ENCODE results near the gene NARS2.
A peak's percentile ranks its signal among the peaks of the same experiment; 100 is the strongest.
"Not testable (repeated sequence)": the region's sequence is repeated elsewhere in the genome, so short reads cannot be mapped to it uniquely, and the experiment has no call there.

The NARS2 gene

DNA sequence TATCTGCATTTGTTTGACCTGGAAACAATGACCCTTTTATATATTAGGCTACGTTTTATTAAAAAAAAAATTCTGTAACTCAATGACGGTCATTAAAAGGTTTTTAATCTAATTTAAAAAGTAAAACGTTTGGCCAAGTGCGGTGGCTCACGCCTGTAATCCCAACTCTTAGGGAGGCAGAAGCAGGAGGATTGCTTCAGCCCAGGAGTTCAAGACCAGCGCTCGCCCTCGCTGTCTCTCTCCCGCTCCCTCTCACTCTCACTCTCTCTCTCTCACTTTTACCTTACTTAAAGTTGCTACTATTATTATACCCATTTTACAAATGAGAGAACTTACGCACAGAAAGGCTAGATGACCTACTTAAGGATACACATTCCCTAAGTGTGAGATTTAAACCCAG lies 814 bp upstream of the NARS2 start:
- no peak for DNase-seq

DNA sequence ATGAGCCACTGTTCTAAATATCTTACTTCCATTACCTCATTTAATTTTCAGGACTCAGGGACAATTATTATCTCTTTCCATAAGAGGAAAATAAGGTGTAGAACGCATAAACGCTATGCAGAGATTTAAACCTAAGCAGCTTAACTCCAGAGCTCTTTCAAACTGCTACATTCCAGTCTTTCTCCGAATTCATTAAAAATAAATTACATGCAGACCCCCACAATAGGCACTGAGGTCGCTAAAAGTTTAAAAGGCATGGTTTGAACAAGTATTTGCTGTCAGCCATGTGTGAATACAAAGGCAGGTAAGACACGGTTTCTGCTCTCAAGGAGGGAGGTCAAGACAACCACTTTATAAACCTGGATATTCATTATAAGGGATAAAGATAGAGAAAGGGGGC lies 983 bp downstream of the NARS2 start:
- DNase-seq, result no peak

DNA sequence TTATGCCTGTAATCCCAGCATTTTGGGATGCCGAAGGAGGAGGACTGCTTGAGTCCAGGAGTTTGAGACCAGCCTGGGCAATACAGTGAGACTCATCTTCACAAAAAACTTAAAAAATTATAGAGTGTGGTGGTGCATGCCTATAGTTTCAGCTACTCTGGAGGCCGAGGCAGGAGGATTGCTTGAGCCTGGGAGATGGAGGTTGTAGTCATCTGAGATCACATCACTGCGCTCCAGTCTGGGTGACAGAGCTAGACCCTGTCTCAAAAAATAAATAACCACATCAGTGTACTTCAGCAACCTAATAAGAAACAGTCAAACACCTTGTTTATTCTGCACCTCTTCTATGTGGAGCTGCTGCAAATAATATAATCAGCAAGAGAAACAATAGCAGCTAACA lies 1.4 kb downstream of the NARS2 start:
- DNase-seq, result no peak

DNA sequence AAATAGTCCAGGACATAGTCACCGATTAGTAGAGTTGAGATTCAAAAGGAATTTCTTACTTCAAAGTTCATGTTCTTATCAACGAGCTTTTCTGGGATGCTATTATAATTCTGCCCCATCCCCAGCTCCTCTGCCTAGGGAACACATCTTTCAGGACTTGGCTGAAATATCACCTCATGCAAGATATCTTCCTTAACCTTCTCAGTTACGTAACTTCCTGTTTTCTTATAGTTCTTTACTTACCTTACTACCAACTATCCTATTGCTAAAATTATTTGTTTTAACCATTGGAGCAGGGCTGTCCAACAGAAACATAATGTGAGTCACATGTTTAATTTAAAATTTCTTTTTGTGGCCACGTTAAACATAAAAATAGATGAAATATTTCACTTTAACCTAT lies 2.3 kb downstream of the NARS2 start:
- no peak for DNase-seq

DNA sequence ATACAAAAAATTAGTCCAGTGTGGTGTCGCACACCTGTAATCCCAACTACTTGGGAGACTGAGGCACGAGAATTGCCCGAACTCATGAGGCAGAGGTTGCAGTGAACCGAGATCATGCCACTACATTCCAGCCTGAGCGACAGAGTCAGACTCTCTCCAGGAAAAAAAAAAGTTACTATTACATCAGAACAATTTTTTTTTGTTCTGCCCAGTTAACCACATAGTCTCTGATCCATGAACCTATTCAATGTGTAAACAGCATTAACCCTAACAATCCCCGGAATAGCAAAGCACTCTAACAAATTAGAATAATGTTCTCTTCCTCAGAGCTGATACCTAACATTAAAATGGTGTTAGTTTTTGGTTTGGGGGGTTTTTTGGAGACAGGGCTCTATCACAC lies 4.6 kb downstream of the NARS2 start:
- no peak for DNase-seq

DNA sequence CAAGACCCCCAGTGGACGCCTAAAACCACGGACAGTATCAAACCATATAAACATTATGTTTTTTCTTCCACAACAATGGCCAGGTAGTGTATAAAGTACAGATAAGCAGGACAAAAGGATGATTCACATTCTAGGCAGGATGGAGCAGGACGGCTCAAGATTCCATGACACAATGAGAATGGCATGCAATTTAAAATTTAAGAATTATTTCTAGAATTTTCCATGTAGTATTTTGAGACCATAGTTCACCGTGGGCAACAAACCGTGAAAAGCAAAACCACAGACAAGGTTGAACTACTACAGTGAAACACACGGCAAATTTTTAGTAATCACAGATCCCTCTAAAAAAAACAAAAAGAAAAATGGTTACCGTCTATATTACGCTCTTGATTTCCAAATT lies 7.5 kb downstream of the NARS2 start:
- no peak for DNase-seq

DNA sequence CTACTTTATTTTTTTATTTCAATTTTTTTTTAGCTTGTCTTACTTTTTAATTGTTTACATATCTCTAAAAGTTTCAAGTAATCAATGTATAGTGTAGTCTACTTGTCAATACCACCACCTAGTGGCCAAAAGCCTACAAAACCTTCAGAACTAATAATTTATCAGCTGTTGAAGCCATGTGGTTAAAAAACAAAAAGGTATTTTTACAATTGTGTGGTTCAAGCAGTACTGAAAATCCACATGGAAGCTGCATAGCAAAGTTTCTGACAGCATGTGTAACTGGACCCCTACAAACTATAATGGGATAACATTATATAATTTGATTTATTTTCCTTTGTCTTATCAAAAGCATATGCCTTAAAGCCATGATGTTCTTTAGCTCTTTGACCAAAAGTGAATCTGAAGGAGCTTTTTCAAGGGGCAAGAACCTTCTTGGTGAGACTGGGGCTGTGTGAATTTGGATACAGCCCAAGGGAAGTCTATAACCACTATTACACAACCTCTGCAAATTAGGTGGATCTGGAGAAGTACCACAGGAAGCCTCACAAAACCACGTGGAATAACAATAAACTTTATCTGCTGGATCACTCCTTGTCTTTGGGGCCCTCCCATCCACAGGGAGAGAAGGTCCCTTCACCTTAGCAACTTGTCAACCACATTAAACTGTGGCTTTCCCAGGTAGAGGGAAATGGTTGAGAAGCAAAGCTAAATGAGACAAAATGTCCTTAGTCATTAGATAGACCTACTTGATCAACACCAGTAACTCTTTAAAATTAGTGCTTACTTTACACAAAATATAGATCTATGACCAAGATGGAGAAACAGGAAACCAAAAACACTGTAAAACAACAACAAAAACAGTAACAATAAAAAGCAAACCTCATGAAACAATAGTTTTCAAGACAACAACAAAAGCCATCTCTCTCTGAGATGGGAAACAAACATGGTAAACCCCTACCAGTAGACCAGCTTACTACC lies 9.9 kb downstream of the NARS2 start:
- peak; percentile 58 for DNase-seq

GRCh38 chr11:78564037-78564436 lies 10.6 kb downstream of the NARS2 start:
- not testable (repeated sequence) for DNase-seq

- not testable (repeated sequence) for DNase-seq
Measured at GRCh38 chr11:78563090-78563489, 11.6 kb downstream of the NARS2 start.

DNA sequence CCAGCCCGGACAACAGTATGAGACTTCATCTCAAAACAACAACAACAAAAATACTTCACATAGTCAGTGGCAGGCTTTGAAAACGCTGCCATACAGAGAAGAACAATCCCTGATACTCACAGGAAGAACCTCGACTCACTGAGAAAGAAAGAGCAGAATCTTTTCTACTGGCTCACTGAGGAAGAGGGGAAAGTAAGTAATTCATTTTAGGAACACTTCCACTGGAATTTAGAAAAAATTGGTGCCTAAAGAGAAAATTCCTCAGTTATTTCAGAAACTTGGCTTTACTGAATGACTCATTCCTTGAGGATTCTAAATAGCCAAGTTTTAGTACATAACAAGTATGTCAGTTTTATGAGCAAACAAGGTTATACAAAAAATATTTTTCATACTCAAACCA lies 12.3 kb downstream of the NARS2 start:
- no peak for DNase-seq

DNA sequence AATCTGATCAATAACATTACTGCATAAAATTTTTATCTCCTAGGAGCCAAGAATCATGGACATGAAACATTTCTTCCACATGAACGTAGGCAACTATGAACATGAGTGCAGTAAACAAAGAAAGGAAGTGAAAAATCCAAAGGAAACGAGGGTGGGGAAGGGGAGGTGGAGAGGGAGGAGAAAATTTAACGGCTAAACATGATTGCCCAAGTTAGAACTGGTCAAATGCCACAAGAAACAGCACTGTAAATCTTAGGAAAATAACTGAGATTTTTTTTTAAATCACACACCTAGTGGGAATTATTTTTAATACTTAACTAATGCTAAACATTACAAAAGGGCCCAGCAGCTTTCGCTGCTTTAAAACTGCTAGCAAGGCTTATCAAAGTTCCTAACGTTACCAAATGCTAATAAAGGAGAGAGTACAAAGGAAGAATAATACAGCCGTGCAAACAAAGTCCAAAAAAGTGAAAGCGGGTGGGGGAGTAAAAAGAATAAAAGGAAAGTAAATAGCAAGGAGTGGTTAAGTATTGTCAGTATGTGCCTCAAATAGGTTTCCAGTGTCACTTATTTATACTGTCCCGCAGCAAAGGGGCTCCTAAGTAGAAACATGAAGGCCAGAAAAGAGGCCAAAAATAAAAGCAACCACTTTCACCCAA lies 13.7 kb downstream of the NARS2 start:
- no peak for DNase-seq

GRCh38 chr11:78560153-78560552 lies 14.5 kb downstream of the NARS2 start:
- DNase-seq, result no peak

DNA sequence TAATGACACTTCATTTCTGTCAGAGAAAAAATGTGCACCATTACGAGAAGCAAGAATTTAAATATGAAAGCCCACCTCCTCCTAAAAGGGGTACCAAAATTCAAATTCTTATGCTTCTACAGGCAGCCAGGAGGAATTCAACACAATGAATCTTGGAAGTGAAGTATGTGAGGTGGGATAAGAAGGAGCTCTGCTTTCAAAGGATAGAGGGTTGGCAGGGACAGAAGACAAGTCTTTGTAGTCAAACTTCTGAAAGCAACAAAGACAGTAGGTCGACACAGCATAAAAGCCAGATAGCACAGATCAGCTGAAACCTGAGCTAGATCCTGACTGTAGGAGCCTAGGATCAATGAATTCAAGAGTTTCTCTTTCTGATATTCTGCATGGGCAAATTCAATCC lies 17.4 kb downstream of the NARS2 start:
- DNase-seq, result no peak

- no peak for DNase-seq
Measured at GRCh38 chr11:78555592-78555991, 19.1 kb downstream of the NARS2 start.

- no peak for DNase-seq
Measured at GRCh38 chr11:78552881-78553280, 21.8 kb downstream of the NARS2 start.

DNA sequence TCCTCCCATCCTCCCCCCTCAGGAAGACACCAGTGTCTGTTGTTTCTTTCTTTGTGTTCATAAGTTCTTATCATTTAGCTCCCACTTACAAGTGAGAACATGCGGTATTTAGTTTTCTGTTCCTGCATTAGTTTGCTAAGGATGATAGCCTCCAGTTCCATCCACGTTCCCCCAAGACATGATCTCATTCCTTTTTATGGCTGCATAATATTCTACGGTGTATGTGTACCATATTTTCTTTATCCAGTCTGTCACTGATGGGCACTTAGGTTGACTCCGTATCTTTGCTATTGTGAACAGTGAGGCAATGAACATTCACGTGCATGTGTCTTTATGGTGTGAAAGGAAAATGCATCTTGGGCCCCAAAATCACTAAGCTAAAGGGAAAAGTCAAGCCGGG lies 22.5 kb downstream of the NARS2 start:
- DNase-seq, result not testable (repeated sequence)

DNA sequence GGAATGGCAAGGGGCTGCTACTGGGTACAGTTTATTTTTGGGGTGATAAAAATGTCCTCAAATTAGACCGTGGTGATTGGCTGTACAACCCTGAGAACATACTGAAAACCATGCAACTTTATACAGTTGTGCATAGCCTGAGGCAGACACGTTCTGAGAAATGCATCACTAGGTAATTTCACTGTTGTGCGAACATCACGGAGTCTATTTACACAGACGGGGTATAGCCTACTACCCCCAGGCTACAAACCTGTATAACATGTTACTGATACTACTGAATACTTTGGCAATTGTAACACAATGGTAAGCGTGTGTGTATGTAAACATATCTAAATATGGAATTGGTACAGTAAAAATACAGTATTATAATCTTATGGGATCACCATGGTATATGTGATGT lies 23.6 kb downstream of the NARS2 start:
- no peak for DNase-seq

GRCh38 chr11:78549624-78550409 lies 24.8 kb downstream of the NARS2 start:
- DNase-seq, result no peak

DNA sequence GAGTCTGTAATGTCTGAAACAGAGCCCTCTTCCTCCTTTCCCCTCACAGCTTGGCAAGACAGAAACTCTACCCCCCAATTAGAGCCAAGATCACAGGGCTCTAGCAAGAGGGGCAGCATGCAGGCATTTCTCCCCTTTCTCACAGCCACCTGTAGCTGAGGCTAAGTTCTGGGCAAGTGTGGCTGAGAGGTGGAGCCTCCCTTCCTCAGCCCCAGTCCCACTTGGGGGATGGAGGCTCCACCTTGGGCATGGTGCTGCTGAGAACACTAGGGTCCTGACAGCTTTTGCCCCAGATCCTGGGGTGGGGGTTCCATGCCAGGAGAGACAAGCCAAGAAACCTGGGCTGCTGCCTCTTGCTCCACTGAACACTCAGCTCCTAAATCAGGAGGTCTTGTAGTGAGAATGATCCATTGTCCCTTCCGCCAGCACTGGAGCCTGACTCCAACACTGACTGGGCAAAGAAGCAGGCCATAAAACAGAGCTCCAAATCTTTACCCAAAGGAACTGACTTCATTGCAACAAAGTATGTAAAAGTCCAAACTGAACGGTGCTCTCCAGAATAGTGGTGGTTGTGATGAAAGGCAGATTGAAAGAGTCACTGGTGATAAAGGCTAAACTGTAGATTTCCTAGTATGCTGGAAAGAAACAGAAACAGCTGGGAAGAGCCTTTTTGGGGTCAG lies 25.6 kb downstream of the NARS2 start:
- DNase-seq, result no peak

- DNase-seq, result no peak
Measured at GRCh38 chr11:78547931-78548705, 26.5 kb downstream of the NARS2 start.

- no peak for DNase-seq
Measured at GRCh38 chr11:78542007-78542406, 32.7 kb downstream of the NARS2 start.

- no peak for DNase-seq
Measured at GRCh38 chr11:78541537-78541936, 33.1 kb downstream of the NARS2 start.

Measured in stimulated activated CD4-positive, alpha-beta T cell treated with anti-CD3 and anti-CD28 coated beads, Interleukin-4, amount 100 ng/mL, for 24 hours (primary cell).